Activated effector memory CD4-positive, alpha-beta T cell treated with Interleukin-2 at 50 U/mL for 16 hours (primary cell): ENCODE measurements around the gene DUSP5.

Experiments
- DNase-seq: peaks from one replicate; pipeline ENCODE4 v3.0.0-alpha.2; 2020

The DUSP5 gene

DNA sequence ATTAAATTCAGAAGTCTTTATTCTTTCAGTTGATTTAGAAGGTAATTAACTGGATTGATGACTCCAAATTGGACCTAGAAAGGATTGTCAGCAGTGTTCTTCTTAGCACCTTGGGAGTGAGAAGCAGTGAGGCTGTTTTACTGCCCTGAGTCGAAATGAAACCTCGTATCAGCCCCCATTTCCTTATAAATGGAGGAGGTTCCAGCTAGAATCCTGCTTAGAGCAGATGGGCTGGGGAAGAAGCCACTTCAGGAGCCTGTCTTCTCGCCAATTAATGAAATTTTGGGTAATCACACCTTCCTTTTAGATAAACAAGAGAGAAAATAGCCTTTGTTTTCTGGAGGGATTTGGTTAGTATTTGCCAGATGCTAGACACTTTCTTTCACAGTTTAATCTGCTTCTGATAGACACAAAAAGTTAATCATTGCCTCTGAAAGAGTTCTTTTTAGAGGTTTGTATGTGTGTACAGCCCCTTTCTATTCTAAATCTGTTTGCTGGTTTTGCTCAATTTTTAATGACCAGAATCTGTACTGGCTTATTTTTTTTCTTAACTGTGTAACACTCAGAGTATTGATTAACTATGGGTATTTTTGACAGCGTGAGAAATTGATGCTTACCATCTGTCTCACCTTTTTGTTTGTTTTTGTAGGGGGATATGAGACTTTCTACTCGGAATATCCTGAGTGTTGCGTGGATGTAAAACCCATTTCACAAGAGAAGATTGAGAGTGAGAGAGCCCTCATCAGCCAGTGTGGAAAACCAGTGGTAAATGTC is 4.6 kb downstream of the DUSP5 start:
- no peak for DNase-seq

DNA sequence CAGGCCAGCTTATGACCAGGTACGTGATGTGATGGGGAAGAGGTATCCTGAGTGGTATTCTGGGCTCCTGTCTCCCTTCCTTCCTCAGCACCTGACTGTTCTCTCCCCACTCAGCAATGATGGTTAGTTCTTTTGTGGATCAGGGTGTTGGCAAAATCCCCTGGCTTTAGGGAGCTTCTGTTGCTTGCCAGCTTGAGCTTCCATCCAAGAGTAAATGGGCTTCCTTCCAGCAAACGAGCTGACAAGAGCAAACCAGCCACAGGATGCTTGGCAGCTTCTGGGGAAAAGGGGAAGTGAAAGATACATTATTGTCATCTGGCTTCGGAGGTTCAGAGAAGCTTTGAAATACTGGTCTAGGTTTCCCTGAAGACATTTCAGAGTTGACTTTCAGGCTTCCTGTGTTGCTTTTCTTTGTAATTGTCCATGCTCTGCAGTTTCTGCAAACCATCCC is 5.2 kb downstream of the DUSP5 start:
- DNase-seq: no peak

DNA sequence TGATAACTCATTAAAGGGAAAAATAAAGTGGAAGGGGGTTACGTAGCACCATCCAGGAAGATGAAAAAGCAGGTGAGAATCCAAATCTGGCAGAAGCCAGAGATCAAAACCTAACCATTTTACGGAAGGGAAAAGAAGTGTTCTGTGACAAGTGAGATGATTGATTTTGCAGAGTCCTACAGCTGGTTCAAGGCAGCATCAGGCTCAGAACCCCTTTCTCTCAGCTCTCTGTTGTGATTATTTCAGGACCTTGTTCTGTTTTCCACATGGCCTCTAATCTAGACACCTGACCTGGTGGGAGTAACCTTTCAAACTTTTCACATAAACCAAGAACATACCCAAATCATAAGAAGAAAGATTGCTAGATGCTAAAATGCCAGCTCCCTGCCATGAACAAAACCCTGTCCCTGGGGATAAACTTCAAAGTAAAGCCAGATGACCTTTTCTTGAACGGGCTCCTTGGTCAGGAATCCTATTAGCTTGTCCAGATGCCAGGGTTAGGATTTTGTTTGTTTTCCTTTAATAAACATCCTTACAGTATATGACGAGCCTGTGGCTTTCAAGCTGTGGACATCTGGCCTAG is 5.9 kb downstream of the DUSP5 start:
- no peak for DNase-seq

DNA sequence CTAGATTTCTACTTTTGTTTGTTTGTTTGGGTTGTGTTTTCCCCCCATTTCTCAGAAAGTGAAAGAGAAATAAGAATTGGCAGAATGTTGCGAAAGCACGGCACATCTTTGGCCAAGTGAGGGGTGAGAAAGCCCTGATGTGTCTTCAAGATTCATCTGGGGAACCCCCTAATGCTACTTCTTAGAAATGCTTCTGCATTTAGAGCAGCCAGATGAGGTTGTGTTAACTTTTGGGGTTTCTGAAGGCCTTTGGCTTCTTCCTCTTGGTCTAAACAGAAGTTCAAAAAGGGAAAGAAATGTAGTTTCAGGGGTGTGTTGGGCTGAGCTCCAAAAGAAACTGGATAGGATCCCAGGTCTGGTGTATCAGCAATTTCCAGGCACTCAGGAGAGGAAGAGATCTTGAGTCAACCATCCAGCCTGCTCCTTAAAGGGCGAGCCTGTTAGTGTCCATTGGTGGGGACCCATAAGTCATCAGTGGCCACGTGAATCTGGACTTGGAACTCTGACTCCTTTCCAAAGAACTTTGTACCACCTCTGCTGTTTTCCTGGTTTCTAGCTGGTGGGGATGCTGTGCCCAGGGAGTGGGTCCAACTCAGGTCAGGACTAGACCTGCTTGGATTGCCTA is 6.5 kb downstream of the DUSP5 start:
- peak; percentile 40 for DNase-seq

DNA sequence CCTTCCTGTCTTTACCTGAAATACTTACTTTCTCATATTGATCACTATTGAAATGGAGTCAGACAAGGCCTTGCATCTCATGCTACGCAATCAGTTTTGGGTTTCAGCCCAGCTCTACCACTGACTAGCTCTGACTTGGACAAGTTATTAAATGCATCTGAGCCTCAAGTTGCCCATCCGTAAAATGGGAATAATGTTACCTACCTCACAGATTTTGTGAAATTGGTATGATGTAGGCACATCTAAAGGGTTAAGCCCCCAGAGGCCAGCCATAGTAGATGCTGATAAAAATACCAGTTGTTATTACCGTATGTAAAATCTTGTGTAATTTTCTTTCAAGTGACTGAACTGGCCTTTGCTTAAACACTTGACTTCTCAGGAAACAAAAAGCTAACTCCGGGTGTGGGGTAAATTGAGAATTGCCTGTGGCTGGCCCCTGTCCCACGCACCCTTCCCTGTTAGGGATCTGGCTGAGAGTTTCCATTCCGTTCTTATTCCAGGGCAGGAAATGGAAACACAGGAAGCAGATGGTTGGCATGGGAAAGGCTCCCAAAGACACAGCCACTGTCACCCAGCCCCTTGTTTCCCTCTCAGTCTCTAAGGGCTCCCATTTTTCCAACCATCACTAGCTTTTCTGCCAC is 7.5 kb downstream of the DUSP5 start:
- no peak for DNase-seq

DNA sequence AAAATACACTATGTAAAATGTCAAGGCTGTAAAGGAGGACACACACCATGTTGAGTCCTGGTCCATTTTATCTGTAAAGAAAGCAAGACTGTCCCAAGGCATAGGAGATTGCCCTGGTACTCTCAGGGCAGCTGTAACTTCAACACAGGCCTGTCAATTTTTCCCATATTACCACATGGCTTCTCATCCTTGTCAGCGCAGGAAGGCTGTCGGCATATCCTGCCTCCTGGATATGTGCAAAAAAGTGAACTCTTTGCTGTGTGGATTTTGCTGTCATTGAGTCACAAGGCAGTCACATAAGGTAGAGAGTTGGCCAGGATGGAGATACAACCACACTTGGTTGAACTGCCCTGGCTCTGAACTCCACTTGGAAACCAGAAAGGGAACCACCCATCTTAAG is 8.7 kb downstream of the DUSP5 start:
- no peak for DNase-seq

DNA sequence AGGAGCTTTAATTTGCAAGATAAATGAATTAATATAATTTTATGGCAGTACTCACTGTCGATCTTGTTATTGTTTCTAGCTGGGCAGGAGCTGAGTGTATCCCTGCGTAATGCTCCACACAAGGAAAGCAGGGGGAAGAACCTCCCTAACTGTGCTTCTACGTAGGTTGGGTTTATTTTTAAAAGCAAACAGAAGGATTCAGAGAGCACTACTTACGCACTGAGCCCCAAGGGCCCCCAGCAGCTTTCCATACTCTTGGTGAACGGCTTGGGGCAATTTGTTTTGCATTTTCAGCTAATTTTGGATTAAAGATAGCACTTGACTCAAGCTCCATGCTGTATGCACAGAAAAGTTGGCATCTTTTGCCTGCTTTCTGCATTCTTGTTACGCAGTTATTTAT is 9.6 kb downstream of the DUSP5 start:
- DNase-seq: no peak

DNA sequence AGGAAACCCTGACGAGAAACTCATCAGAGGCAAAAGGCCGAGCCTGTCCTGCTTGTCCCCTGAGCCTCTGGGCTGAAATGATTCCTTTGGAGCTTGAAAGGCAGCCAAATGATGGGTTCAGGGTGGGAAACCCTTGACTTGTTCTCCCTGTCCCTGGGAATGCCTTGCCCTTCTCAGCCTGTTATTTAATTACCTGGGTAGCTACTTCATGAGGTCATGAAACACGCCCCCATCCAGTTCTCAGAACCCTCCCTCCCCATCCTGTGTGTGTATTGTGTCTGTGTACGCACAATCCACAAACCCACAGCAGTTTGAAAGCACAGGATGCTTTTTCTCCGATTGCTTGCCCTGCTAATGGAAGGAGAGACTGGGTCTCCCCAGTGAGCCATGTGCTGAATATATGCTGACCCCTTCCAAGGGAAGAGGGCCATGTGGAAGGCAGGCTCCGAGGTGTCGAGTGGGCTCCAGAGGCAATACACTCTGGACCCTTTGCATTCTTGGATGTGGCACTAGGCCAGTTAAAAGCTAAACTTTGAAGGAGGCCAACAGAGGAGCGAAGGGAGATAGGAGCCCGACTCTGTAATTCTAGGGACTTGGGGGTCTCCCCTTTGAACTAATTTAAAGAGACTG is 10.6 kb downstream of the DUSP5 start:
- no peak for DNase-seq

DNA sequence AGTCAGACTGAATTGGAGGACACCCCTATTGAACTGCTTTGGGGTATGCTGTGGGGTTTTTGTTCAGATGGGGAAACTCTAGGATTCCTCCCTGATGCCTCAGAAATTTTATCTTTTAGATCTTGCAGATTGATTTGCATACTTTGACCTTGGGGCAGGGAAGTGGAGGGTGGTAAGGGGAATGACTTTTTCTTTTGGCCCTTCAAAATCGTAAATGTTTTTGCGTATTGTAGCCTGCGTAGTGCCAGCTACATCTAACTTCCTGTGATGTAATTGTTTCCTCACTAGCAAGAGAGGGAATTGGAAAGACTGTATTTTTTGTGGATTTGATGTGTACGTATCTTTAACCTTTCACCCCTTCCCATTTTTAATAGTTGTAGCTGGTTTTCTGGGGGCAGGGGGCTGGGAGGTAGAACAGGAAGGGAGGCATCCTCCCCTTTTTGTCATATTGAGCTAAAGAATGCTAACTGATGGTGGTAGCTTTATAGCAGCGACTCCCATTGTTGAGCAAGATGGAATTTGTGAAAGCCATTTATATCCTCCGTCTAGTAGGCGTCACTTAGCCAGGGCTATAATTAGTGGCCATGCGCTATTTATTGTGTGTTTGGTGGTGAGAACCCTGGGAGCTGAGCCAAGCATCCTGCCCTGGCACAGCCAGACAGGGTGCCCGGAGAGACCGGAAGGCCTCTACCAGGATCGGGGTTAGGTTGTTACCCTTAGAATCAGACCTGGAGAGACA is 11.3 kb downstream of the DUSP5 start:
- DNase-seq: no peak

DNA sequence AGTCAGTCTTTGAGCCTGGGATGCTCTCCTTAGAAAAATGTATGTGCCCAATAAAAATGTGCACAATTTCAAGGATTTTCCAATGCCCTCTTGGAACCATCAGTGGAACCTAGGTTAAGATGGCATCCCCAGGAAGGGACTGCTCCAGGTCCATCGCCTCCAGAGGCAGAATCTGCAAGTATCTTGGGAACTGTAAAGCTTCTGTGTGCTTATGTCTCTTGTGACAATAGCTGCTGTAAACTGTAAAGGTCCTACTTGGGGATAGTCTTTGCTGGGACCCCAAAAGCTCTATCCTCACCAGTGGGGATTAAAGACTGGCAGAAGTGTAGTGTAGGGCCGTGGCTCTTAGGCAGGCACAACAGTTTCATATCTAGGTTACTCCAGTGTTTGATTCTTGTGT is 11.9 kb downstream of the DUSP5 start:
- no peak for DNase-seq

DNA sequence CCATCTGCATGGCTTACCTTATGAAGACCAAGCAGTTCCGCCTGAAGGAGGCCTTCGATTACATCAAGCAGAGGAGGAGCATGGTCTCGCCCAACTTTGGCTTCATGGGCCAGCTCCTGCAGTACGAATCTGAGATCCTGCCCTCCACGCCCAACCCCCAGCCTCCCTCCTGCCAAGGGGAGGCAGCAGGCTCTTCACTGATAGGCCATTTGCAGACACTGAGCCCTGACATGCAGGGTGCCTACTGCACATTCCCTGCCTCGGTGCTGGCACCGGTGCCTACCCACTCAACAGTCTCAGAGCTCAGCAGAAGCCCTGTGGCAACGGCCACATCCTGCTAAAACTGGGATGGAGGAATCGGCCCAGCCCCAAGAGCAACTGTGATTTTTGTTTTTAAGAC is 12.4 kb downstream of the DUSP5 start:
- no peak for DNase-seq

DNA sequence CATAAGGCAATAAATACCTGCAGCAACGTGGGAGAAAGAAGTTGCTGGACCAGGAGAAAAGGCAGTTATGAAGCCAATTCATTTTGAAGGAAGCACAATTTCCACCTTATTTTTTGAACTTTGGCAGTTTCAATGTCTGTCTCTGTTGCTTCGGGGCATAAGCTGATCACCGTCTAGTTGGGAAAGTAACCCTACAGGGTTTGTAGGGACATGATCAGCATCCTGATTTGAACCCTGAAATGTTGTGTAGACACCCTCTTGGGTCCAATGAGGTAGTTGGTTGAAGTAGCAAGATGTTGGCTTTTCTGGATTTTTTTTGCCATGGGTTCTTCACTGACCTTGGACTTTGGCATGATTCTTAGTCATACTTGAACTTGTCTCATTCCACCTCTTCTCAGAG is 13.0 kb downstream of the DUSP5 start:
- DNase-seq: no peak

DNA sequence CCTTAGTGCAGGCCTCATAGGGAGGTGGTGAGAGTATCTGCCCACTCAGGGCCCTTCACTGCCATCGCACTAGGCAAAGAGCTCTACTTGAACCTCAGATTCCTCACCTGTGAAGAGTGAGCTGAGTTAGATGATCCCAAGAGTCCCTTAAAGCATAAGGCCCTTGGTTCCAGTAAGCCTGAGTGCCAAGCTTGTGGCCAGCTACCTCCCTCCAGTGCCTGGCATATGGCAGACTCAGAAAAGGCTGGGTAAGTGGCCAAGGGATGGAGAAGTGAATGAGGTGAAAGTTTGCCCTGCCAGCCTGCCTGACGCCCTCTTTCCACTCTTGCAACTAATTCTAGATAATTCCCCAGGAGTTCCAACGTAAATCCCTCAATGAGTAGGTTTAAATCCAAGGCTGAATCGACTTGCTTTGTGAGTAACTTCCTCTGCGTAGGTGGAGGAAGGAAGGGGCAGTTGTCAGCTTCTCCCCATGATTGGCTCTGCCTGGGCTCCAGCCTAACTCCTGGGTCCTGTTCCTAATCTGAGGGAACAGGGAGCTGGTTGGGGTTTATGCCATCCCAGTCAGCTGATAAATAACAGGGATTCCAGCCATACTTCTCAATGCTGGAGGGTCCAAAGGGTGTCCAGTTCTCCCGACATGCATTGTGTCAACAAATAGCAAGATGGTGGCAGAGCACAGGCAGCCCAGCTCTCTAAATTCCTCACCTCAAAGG is 14.2 kb downstream of the DUSP5 start:
- DNase-seq: no peak

DNA sequence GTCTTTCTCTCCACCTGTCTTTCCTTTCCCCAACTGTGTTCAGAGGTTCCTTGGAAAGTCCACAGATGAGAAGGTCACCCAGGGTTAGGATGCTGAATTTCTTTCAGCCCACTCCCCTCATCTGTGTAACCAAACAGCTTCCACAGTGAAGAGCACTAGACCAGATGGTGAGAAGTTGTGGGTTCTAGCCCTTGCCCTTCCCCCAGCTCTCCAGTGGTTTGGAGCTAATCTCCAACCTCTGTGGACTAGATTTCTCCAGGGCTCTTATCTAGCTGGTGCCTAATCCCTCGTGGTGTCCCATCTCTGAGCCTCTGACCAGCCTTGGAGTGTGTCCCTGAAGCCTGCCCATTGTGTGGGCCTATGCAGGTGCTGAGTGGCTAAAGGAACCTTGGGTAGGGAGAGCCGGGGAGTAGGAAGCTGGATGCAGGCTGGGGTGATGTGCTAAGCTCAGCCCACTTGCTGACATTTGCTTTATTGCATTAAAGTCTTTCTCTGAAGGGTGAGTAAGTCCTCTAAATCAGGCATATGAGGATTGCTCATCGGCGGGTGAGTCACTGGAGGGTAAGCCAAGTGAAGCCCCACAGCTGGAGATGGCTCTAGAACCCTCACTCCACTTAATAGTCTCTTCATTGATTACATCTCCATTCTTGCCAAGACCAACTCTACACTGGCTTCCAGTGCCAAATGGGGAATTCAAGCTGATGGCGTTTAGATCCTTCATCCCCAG is 14.9 kb downstream of the DUSP5 start:
- DNase-seq: no peak

DNA sequence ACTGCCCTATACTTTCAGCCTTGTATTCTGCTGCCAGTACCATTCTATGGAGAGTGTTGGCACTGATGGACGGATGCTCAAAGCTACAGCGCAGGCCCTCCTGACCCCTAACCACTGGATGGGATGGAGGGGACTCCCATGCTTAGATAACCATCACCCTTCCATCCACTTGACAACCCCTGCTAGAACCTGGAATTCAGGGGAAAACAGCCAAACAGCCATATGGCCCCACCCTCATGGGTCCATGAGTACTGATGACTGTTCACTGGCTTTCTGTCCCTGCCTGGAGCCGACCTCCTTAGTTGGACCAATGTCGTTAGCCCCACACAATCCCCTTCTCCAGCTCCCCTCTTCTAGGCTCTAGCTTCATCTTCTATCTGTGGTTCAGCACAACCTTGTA is 16.2 kb downstream of the DUSP5 start:
- no peak for DNase-seq

DNA sequence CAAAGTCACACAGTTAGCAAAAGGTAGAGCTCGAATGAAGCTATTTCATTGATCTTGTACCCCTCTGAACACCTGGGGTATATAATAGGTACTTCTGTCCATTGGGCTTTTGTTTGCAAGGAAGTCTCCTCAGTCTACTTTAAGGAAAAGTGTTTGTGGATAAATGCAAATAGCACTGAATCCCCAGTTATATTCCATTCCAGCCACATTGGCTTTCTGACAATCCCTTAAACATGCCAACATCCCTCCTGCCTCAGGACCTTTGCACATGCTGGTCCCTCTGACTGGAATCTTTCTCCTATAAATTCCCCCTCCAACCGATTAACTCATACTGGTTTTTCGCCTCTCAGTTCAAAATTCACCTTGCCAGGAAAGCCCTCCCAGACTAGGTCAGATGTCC is 17.1 kb downstream of the DUSP5 start:
- no peak for DNase-seq

DNA sequence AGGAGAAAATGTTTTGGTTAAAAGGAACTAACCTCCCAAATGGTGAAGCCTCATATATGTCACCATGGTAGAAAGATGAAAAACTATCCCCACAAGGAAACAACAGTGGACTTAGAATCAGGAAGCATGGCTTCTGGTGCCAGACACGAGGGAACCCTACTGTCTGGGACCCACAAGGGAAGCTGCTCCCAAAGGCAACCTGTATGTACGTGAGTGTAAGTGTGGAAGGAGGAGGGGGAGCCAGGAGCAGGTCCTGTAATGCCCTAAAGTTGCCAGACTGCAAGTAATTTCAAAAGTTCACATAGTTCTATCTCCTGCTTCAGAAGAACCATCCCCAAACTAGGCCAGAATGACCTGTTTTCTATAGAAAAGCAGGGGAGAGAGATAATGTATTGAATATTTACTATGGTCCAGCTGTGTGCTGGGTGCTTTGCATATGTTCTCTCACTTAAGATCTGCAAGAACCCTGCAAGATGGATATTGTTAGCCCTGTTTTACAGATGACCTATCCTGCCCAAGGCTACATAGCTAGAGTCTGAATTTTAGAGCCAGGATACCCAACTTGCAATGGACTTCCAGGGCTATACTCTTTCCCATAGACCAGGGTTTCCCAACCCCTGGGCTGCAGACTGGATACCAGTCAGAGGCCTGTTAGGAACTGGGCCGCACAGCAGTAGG is 19.2 kb downstream of the DUSP5 start:
- DNase-seq: no peak

DNA sequence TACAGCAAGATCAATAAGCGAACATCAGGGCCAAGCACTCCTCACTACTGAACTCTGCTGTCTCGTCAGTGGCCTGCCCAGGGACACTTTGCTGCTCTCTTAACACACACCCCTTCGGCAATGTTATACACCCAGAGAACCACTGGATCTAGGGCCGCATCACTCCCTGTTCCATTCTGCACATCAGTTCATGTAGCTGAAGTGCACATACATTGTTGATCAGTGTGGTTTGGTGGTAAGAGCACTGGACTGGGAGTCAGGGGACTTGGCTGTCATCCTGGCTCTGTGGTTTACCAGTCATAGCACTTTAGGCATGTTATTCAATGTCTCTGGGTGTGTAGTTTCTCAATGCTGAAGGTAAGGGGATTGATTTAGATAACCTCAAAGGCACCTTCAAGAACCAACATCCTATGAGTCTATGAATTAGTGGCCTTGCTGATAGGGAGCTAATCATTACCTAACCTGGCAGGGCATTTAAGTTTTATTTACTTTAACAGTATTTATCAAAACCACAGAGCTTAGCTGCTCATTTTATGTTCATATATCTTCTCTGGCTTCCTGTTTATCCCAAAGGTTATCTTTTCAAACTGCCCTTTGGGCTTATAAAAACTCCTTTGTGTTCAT is 24.8 kb downstream of the DUSP5 start:
- no peak for DNase-seq

DNA sequence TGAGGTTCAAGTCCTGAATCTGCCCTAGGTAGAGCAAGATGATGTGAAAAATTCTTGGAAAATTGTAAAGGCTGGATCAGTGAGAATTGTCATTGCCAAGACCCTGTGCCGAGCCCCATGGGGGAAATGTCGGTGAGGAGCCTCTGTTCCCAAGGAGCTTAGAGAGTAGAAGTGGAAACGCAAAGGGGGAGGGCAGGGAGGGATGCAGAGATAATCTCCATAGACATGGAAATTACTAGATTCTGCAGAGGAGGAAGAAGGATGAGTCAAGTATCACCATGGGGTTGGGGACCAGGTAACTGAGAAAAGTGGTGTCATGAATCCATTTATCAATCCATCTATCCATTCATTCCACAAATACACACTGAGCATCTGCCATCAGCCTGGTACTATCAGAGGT is 26.0 kb downstream of the DUSP5 start:
- DNase-seq: no peak

DNA sequence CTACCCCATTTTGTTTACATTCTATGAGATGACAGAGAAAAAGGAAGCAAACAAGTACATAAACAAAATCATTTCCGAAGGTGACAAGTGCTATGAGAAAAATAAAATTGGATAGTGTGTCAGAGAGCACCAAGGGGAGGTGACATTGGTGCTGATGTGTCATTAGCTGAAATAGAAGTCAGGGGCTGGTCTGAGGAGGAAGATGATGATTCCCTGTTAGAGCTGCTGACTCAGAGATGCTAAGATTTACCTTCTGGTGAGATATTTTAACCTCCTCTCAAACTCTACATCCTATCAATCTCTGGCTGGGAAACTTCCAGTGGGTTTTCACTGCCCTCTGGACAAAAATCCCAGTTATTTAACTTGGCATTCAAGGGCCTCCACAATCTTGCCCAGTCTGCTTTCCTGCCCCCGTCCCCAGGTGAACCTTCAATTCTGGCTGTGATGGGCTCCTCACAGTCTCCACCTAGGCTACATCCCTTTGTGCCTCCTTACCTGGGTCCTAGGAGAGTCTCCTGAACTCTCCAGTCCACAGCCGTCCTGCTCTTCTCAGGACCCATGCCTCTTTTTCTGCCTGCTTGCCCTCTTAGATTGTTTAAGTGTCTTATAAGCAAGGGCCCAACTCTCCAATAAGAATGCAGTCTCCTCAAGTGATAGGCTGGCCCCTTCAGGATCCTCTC is 26.6 kb downstream of the DUSP5 start:
- DNase-seq: no peak
